HepG2 (cell line): ENCODE results near the gene KDM5C.
"Not testable (repeated sequence)": the region's sequence is repeated elsewhere in the genome, so short reads cannot be mapped to it uniquely, and the experiment has no call there.

Experiments used
- DMAP1 ChIP-seq: IDR thresholded peaks from 2 replicates; pipeline ENCODE4 v1.6.1; 2016
- NFIC ChIP-seq: IDR thresholded peaks from 2 replicates; pipeline ENCODE4 v1.6.1; 2012; ENCODE audit warnings: mild to moderate bottlenecking, low read length, inconsistent platforms
- ZBTB3 ChIP-seq: sonication (generic); formaldehyde crosslinking; IDR thresholded peaks from 2 replicates; pipeline ENCODE4 v1.4.0; 2020; ENCODE audit warnings: low read depth, mild to moderate bottlenecking, moderate library complexity, missing genetic modification reagents, borderline replicate concordance
- ZNF33A ChIP-seq: sonication (generic); formaldehyde crosslinking; IDR thresholded peaks from 2 replicates; pipeline ENCODE4 v1.5.1; 2020; ENCODE audit warnings: missing genetic modification reagents, mild to moderate bottlenecking, moderate library complexity, borderline replicate concordance
- ZNF609 ChIP-seq: sonication (generic); formaldehyde crosslinking; IDR thresholded peaks from 2 replicates; pipeline ENCODE4 v1.4.0; 2020; ENCODE audit warnings: mild to moderate bottlenecking, missing genetic modification reagents, borderline replicate concordance
- ZNF616 ChIP-seq: sonication (generic); formaldehyde crosslinking; IDR thresholded peaks from 2 replicates; pipeline ENCODE4 v1.5.0; 2020; ENCODE audit warnings: low read depth, mild to moderate bottlenecking, missing genetic modification reagents

GRCh38 chrX:53164566-53164965, 60.4 kb downstream of the KDM5C start:
- TF ChIP-seq ZBTB3 (CRISPR knock-in tag); ZNF609 (CRISPR knock-in tag); DMAP1 (CRISPR knock-in tag); ZNF616 (CRISPR knock-in tag); ZNF33A (CRISPR knock-in tag); NFIC: not testable (repeated sequence)
